GM19452 (cell line): ENCODE data around the gene TMEM266.
A peak's percentile ranks its signal among the peaks of the same experiment; 100 is the strongest.

ENCODE experiments used
- ATAC-seq: cut with Tn5 transposase; IDR thresholded peaks from one replicate; pipeline ENCODE4 v1.9.1; 2021; ENCODE audit not compliant: unreplicated experiment

The TMEM266 gene

GRCh38 chr15:76180321-76180720, 120.5 kb downstream of the TMEM266 start:
- ATAC-seq = no peak

- peak; percentile 75 for ATAC-seq
These were observed 121.9 kb downstream of the TMEM266 start for GRCh38 chr15:76181705-76182107.

DNA sequence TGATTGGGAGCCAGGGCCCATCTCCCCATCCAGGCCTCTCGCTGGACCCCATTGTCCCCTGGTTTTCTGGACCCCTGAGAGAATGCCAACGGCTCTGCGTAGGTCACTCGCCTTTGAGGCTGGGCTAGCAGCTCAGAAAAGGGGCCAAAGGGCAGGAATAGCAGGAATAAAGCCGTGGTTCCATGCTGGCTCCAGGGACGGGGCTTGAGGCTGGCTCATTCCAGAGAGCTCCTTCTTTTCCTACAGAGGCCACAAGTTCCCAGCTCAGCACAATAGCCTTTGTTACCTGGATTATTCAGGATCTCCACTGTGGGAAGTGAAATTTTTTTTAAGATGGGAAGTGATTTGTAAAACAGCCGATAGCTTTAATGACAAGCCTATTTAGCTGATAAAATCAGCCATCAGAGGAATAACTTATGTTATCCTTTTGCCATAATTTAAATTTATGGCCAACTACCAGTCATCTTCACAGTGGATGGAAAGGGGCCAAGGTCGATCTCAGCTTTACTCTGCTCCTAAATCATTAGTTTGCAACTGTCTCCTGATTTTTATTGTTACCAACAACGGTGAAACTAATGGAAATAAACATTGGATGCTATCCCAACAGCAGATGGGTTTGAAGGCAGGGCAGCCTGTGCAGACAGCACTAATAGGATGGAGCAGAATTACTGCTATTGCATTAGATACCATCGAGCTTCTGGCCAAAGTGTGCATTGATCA, 124.3 kb downstream of the TMEM266 start:
- no peak for ATAC-seq

DNA sequence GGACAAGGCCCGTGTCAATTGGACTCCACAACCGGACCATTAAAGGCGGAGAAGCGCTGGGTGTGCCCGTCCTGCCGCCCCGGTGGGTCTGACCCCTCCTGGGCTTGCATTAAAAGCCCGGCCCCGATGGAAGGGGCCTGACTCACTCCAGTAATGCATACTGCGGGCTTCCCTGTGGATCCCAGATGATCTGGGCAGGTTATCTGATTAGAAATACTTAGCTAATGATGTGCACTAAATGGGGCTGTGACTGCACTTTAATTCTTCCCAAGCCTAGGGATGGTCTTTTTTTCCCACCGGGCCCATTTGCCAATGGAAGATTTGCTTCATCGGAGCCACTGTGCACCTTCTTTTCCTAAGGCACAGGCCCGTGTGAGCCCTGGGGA, 124.9 kb downstream of the TMEM266 start:
- no peak for ATAC-seq

GRCh38 chr15:76185716-76186115, 125.9 kb downstream of the TMEM266 start:
- no peak for ATAC-seq

DNA sequence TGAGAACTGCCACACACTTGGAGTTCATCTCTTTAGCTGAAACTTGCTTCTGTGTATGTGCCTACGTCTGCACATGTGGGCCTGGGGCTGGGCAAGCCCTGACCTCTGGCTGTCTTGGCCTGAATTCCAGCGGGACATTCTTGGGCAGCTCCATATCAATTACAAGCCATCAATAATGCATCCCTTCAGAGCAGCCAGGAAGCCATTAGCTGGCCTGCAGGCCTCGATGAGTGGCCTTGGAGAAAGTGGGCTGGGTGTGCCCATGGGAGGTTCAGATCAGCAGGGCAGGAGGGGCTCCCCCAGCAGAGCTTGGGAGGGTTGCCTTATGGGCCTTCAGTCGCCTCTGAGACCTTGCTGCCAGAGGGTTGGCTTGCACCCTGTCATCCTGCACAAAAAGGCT, 127.4 kb downstream of the TMEM266 start:
- no peak for ATAC-seq

GRCh38 chr15:76189106-76189505, 129.3 kb downstream of the TMEM266 start:
- ATAC-seq = no peak

- ATAC-seq = no peak
These were observed 130.3 kb downstream of the TMEM266 start for GRCh38 chr15:76190070-76190564.

DNA sequence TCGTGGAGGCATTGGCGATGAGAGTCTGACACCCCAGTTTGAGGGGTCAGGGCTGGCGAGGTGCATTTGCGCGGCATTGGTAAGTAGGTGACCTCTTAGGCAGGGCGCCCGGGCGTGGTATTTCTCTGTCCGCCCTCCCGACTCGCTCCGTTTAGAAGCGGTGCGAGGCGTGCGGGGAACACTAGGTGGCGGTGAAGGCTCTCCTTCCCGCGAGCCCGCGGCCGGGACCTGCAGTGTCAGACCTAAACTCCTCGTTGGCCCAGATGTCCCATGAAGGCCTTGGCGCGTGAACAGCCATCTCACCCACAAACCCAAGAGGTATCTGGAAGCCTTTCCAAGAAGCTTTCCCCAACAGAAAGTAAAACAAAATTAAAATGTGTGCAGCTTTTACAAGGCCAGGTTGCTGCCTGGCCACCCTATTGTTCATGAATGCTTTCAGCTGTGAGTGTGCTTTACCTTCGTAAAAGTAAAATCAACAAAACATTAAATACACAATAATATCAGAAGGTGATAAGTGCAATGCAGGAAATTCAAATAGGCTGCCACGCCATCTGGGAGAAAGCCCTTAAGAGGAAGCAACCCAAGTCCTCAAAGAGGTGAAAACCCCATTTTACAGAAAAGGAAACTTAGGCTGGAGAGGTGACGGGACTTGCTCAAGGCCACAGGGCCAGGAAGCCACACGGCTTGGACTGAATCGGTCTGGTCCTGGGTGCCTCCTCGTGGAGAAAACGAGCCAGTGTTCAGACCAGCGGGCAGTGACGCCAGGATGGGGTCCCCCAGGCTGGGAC, 131.2 kb downstream of the TMEM266 start:
- ATAC-seq = peak; percentile 82

DNA sequence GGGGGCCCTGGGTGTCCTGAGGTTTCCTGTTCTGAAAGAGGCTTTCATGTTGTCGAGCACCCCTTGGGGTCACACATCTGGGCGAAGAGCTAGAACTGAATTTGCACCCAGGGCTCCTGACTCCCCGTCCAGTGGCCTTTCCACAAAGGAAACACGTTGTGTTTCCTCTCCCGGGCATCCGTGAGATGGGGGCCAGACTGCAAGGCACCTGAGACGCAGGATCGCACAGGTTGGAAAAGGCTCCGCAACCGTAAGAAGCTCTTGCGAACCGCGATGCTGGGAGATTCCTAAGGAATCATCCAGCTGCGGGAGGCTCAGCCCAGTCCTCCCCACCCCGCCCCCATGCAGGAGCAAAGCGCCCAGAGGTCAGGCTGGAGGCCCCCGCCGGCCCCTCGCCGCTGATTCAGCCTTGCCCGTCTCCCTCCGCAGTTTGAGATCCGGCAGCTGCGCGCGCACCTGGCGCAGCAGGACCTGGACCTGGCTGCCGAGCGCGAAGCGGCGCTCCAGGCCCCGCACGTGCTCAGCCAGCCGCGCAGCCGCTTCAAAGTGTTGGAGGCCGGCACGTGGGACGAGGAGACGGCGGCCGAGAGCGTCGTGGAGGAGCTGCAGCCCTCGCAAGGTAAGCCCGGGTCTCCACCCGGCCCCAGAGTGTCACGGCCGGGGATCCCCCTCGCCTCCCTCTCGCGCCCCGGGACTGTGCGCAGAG, 131.9 kb downstream of the TMEM266 start:
- ATAC-seq = no peak

- no peak for ATAC-seq
These were observed 132.9 kb downstream of the TMEM266 start for GRCh38 chr15:76192715-76193114.

GRCh38 chr15:76193934-76194333, 134.1 kb downstream of the TMEM266 start:
- ATAC-seq = no peak

- ATAC-seq = no peak
These were observed 135.9 kb downstream of the TMEM266 start for GRCh38 chr15:76195506-76196268.

DNA sequence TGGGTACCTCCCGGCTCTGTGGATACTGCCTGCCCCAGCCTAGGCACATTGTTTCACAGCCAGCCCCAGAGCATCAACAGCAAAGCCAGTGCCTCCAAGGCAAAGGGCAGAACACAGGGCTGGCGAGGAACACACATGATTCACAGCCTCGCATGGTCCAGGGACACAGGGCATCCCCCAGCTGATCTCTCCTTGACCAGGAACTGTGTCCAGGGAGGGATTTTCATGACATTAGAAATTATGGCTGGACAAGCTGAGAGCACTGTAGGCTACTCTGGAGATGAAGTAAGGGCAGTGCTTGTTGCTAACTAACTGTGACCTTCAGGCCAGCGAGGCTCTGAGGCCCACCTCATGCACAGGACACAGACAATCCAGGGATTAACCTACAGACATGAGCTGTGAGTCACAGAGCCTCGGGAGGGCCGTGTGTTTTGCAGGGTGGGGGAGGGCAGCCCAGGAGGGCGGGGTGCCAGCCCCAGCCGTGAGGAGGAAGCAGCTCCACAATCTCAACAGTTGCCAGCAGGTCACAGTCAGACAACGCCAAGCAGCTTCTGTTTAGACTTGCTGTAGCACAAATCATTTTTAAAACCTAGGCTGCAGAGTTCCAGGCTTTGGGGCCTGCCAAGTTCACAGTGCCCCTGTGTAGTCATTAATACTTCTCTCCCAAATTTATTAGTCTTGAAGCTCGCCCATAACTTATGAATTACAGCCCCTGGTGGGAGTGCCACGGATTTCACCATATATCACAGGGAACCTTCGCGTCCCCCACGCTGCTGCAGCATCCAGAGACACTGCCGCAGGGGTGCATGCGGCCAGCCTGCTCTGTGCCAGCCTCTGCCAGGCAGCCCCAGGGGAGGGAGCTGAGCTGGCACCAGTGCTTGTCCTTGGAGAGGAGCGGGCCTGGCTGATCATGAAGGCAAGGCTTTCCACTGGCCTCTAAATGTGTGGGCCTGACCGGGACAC, 136.8 kb downstream of the TMEM266 start:
- no peak for ATAC-seq

- no peak for ATAC-seq
These were observed 138.1 kb downstream of the TMEM266 start for GRCh38 chr15:76197703-76198455.

DNA sequence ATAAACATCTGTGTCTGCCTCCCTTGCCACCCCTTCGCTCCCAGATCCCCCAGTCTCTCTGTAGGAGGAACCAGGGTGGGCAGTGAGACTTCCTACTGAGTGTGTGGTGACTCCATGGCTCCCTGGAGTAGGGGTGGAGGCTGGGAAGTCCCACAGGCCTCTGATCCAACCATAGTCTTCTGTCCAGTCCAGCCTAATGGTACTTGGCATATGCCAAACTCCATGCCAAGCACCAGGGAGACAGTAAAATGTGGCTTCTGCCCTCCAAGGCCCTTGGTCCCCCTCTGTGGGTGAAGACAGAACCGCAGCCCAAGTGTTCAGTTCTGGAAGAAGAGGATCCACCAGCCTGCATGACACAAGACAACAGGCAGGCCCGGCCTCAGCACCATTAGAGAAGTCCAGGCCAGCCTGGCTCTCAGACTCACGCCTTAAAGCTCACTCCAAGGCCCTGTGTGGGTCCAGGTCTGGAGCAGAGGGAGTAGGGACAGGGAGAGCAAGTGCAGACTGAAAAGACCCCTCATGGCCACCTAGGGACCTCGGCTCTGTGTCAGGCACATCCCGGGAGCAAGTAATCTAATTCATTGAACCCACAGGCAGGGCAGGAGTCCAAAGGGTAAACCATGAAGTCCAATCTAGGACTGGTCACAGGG, 138.8 kb downstream of the TMEM266 start:
- ATAC-seq = no peak

DNA sequence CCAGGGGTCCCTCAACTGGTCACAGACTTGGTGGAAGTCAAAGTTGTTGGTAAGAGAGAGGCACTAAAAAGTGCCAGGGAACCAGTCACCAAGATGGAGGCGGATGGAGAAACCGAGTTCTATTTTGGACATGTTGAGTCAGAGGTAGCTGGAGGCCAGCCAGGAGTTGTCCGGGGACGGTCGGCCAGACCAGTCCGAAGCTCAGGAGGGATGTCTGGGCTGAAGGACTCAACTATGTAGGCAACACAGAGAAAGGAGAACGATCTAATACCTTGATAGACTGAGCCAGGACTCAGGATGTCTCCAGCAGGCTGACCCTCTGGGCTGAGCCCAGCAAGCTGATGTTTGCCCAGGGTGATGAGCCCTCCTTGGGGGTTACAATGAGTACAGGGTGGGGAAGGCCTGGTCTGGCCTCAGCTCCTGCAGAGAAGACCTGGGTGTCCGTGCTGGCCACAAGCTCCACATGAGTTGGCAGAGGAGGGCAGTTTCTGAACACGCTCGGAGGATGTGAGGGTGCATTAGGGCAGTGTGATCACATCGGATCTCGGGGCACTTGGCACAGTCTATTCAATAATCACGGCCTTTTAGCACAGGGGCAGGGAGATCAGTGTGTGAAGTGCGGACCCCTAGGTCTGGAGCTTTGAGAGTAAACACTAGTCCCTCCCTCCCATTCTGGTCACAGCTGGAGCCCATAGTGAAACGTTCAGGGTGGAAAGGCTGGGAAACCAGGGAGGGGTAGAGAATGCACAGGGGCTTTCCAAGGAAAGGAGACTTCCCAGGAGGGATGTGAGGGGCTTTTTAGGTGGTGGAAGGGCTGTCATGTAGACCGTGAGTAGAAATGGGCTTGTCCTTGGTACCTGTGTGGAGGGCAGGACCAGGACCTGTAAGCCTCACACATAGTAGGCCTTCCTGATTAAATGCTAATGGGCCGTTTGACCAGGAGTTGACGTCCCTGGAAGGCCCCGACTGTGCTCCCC, 139.6 kb downstream of the TMEM266 start:
- ATAC-seq = no peak
